Natural killer cell (primary cell): Measurements from ENCODE around the gene FOCAD. TPM values are rescaled to one million over a fixed set of nuclear protein-coding genes. Genes with fewer than 3 reads are reported as not detected.

Experiments used
- ATAC-seq, 3 donors: fragments of 150-1000 bp in 2 of 3; fragments of 200-7000 bp in 1 of 3; cut with Tn5 transposase; 1 replicate in 1 of 3; 2 replicates in 2 of 3; pipeline ENCODE4 v1.10.0; 2021; ENCODE audit warnings: mild to moderate bottlenecking in 2 of 3, moderate library complexity in 2 of 3
- DNase-seq, 2 donors: peaks; one replicate each; pipeline versions ENCODE4 v3.0.0 to v3.0.0-alpha.2; 2013 to 2021; ENCODE audit warnings: mixed read lengths in 1 of 2
- H3K27ac ChIP-seq: one replicate; pipeline ENCODE4 v1.5.1; 2013; ENCODE audit warnings: mild to moderate bottlenecking, low read length
- H3K27me3 ChIP-seq: one replicate; pipeline ENCODE4 v1.6.1; 2013; ENCODE audit warnings: low read length; ENCODE audit not compliant: control insufficient read depth, insufficient read depth
- H3K36me3 ChIP-seq: one replicate; pipeline ENCODE4 v1.6.1; 2013; ENCODE audit warnings: low read length; ENCODE audit not compliant: control insufficient read depth, insufficient read depth
- H3K4me1 ChIP-seq: one replicate; pipeline ENCODE4 v1.6.1; 2013; ENCODE audit warnings: low read length; ENCODE audit not compliant: control insufficient read depth, insufficient read depth
- H3K4me3 ChIP-seq: one replicate; pipeline ENCODE4 v1.5.1; 2013; ENCODE audit warnings: low read length
- H3K9me3 ChIP-seq: one replicate; pipeline ENCODE4 v1.6.1; 2013; ENCODE audit warnings: low read length; ENCODE audit not compliant: control insufficient read depth, insufficient read depth
- H3K27ac Mint-ChIP-seq, 2 donors: one replicate each; pipeline ENCODE4 v1.8.0; 2022; ENCODE audit warnings: mild to moderate bottlenecking in 2 of 2, mixed read lengths in 2 of 2, moderate library complexity in 1 of 2
- H3K27me3 Mint-ChIP-seq, 2 donors: one replicate each; pipeline ENCODE4 v1.8.0; 2022; ENCODE audit warnings: low read depth in 2 of 2, mixed read lengths in 2 of 2
- H3K36me3 Mint-ChIP-seq: one replicate; pipeline ENCODE4 v1.8.0; 2022; ENCODE audit warnings: mixed read lengths
- H3K4me1 Mint-ChIP-seq, 2 donors: one replicate each; pipeline ENCODE4 v1.8.0; 2022; ENCODE audit warnings: mixed read lengths in 2 of 2
- H3K4me3 Mint-ChIP-seq: one replicate; pipeline ENCODE4 v1.8.0; 2022; ENCODE audit warnings: mild to moderate bottlenecking, moderate library complexity, mixed read lengths
- H3K9me3 Mint-ChIP-seq, 2 donors: one replicate each; pipeline ENCODE4 v1.8.0; 2022; ENCODE audit warnings: mixed read lengths in 2 of 2
- CTCF ChIP-seq: fragments of 200-600 bp; IDR thresholded peaks from one replicate; pipeline ENCODE4 v1.8.0; 2022; ENCODE audit warnings: antibody characterized with exemption
- WGBS: methylation state at CpG from one replicate; pipeline ENCODE4 v1.1.7; 2013; ENCODE audit warnings: missing lambda C conversion rate; ENCODE audit not compliant: insufficient coverage; 5-methylcytosine and 5-hydroxymethylcytosine counted together
- intact Hi-C: fragments of 100-400 bp; cut with micrococcal nuclease; formaldehyde crosslinking; loops from one replicate; pipeline ENCODE4 v1.14.2; 2022
- total RNA-seq, 4 donors: library from RNA; stranded (reverse); fragments of 120-200 nt in 1 of 4; gene quantifications; one replicate each; pipeline versions ENCODE4 v1.2.3 to v1.2.4, GENCODE V29; 2013 to 2022

FOCAD gene
- total RNA-seq, 3 donors from 2014 or later (not counting 1 experiment from before 2014, with no cell fraction given) = 15.1 to 27.6 (median 18.8) TPM

- H3K4me3 ChIP-seq = no peak overlapping the region
- WGBS = no CpG with 5 or more reads among the region's 2 CpGs
- H3K4me1 ChIP-seq = no peaks in the 10 kb centered on the region
- no peak overlapping the region for H3K4me3 Mint-ChIP-seq
- H3K36me3 Mint-ChIP-seq = no peaks in the 10 kb centered on the region
- peaks cover 0 to 3% of the 10 kb centered on the region in 2 donors for H3K4me1 Mint-ChIP-seq
- intact Hi-C loops = no loop called here
- no peaks in the 10 kb centered on the region for H3K9me3 Mint-ChIP-seq
- DNase-seq (no peak), ATAC-seq (no peak)
- H3K9me3 ChIP-seq = no peaks in the 10 kb centered on the region
- no peak overlapping the region for H3K27ac Mint-ChIP-seq
- H3K36me3 ChIP-seq = peaks cover 3% of the 10 kb centered on the region
- TF ChIP-seq CTCF = no peak
- no peaks in the 10 kb centered on the region for H3K27me3 Mint-ChIP-seq
- H3K27me3 ChIP-seq = no peaks in the 10 kb centered on the region
- no peak overlapping the region for H3K27ac ChIP-seq
These were observed 106.7 kb downstream of the FOCAD start for GRCh38 chr9:20790721-20791120.

- H3K4me1 Mint-ChIP-seq = no peaks in the 10 kb centered on the region
- 92% methylated on average over 1 of the region's 1 CpG for WGBS
- no peaks in the 10 kb centered on the region for H3K9me3 Mint-ChIP-seq
- Histone ChIP-seq H3K27me3 (no peaks in the 10 kb centered on the region), H3K27ac (no peak overlapping the region), H3K4me3 (no peak overlapping the region), H3K4me1 (no peaks in the 10 kb centered on the region), H3K9me3 (no peaks in the 10 kb centered on the region), H3K36me3 (peaks cover 3% of the 10 kb centered on the region)
- H3K4me3 Mint-ChIP-seq = no peak overlapping the region
- no peak overlapping the region for H3K27ac Mint-ChIP-seq
- DNase-seq (no peak), ATAC-seq (no peak)
- no peaks in the 10 kb centered on the region for H3K27me3 Mint-ChIP-seq
- no peak for TF ChIP-seq CTCF
- no peaks in the 10 kb centered on the region for H3K36me3 Mint-ChIP-seq
- intact Hi-C loops = no loop called here
These were observed 107.6 kb downstream of the FOCAD start for GRCh38 chr9:20791682-20792081.

- Histone ChIP-seq H3K36me3 (no peaks in the 10 kb centered on the region), H3K27me3 (no peaks in the 10 kb centered on the region), H3K27ac (no peak overlapping the region), H3K9me3 (no peaks in the 10 kb centered on the region), H3K4me1 (no peaks in the 10 kb centered on the region), H3K4me3 (no peak overlapping the region)
- ATAC-seq (peak in 1 of 3 donors; percentile 32), DNase-seq (no peak)
- H3K36me3 Mint-ChIP-seq = no peaks in the 10 kb centered on the region
- no peak overlapping the region for H3K4me3 Mint-ChIP-seq
- H3K4me1 Mint-ChIP-seq = peaks cover 6 to 30% of the 10 kb centered on the region in 2 donors
- 59% methylated on average over 11 of the region's 11 CpGs for WGBS
- TF ChIP-seq CTCF = no peak
- H3K27me3 Mint-ChIP-seq = no peaks in the 10 kb centered on the region
- no peaks in the 10 kb centered on the region for H3K9me3 Mint-ChIP-seq
- H3K27ac Mint-ChIP-seq = no peak overlapping the region
- intact Hi-C loops = no loop called here
These were observed 120.6 kb downstream of the FOCAD start for GRCh38 chr9:20804489-20805250.

DNA sequence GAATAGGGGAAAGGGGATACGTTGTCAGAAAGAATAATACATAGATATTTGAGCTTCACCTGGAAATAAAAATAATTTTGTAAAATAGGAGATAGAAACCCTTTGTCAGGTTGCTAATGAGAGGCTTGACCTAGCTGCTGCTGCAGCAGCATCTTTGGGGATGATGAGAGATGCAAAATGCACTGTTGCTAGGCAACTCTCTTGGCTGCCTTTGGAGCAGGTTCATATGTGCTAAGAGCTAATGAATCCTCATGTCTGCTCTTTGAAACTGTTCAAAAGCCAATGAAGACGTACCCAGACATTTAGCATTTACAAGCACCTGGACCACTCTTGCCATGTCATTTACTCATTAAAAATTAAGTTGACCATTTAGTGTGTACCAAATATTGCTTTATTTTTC is 121.7 kb downstream of the FOCAD start:
- Mint-ChIP-seq H3K36me3 (no peaks in the 10 kb centered on the region), H3K4me1 (peaks cover 6 to 21% of the 10 kb centered on the region in 2 donors), H3K9me3 (no peaks in the 10 kb centered on the region), H3K27ac (no peak overlapping the region), H3K4me3 (no peak overlapping the region), H3K27me3 (no peaks in the 10 kb centered on the region)
- no peak for TF ChIP-seq CTCF
- Histone ChIP-seq H3K4me1 (no peaks in the 10 kb centered on the region), H3K27ac (no peak overlapping the region), H3K9me3 (no peaks in the 10 kb centered on the region), H3K27me3 (no peaks in the 10 kb centered on the region), H3K4me3 (no peak overlapping the region), H3K36me3 (no peaks in the 10 kb centered on the region)
- no peak for DNase-seq
- no peak for ATAC-seq
- intact Hi-C loops = no loop called here
- 100% methylated on average over 2 of the region's 2 CpGs for WGBS
